Lower leg skin (tissue), 3 donors: Measurements from ENCODE around the gene KCNH8.

Experiments
- CTCF ChIP-seq, 3 donors: fragments of 450-650 bp; IDR thresholded peaks; one replicate each; pipeline ENCODE4 v1.5.1; 2016; ENCODE audit warnings: antibody characterized with exemption in 3 of 3, mild to moderate bottlenecking in 3 of 3, moderate library complexity in 2 of 3
- POLR2A ChIP-seq, 2 donors: fragments of 450-650 bp; IDR thresholded peaks; one replicate each; pipeline ENCODE4 v1.6.1; 2016 to 2017; ENCODE audit warnings: antibody characterized with exemption in 2 of 2, mild to moderate bottlenecking in 1 of 2, moderate library complexity in 1 of 2

GRCh38 chr3:19273091-19273490 is 124.8 kb downstream of the KCNH8 start:
- TF ChIP-seq CTCF (IDR thresholded peaks at IDR 0.05) (no peak), POLR2A (IDR thresholded peaks at IDR 0.05) (no peak)
